ENCODE data around the gene MRPL53.

Gene MRPL53

GRCh38 chr2:74472086-74472944 is at the start of gene MRPL53:
Gene MRPL53, minus strand, starts transcription at chr2:74472680. Its CDS starts 20 bp downstream, at chr2:74472660.
- peak; percentile 84 to 91 for DNase-seq (ENCODE audit: extremely low read depth in 1 of 2, low read depth in 1 of 2)

- DNase-seq (ENCODE audit: extremely low read depth in 1 of 2, low read depth in 1 of 2) = no peak
These were observed 44.2 kb upstream of the MRPL53 start for GRCh38 chr2:74516650-74517049.

- peak in 1 of 2 donors; percentile 71 for DNase-seq (ENCODE audit: extremely low read depth in 1 of 2, low read depth in 1 of 2)
These were observed 43.6 kb upstream of the MRPL53 start for GRCh38 chr2:74515981-74516633.

GRCh38 chr2:74515271-74515980 is 42.9 kb upstream of the MRPL53 start:
- DNase-seq (ENCODE audit: extremely low read depth in 1 of 2, low read depth in 1 of 2) = no peak

DNA sequence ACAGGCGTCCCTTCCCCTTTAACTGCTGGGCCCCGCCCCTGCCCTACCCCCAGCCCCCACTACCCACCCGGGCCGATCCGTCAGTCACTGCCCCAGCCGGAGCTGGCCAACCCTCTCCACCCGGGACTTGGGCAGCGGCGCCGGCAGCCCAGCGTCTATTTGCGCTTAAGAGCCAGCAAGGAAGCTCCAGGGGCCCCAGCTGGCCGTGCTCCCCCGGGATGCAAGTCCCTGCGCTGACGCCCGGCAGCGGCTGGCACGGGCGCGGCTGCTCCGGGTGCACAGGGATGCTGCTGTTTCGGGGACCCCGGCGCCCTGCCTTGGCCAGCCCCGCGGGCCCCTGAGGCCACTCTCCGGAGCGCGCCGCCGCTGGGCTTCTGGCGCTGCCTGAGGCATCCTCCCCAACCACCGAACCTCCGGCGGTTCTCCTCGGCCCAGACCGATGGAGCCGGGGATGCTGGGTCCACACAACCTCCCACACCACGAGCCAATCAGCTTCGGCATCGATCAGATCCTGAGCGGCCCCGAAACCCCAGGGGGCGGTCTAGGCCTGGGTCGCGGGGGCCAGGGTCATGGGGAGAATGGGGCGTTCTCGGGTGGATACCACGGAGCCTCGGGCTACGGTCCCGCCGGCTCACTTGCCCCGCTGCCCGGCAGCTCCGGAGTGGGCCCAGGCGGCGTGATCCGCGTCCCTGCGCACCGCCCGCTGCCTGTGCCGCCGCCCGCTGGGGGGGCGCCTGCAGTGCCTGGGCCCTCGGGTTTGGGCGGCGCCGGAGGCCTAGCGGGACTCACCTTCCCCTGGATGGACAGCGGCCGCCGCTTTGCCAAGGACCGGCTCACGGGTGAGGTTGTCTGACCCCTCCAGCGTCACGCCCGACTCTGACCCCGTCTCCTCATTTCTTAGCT is 42.1 kb upstream of the MRPL53 start, which contains the start of gene TLX2:
Gene TLX2 (plus strand): TSS at position 83 of the 903 bp plus-strand sequence. CDS start 357 bp downstream, at position 440.
- no peak for DNase-seq (ENCODE audit: extremely low read depth in 1 of 2, low read depth in 1 of 2)

- DNase-seq (ENCODE audit: extremely low read depth in 1 of 2, low read depth in 1 of 2) = no peak
These were observed 41.3 kb upstream of the MRPL53 start for GRCh38 chr2:74513605-74514367.

- DNase-seq (ENCODE audit: extremely low read depth in 1 of 2, low read depth in 1 of 2) = no peak
These were observed 40.5 kb upstream of the MRPL53 start for GRCh38 chr2:74512744-74513604.

- no peak for DNase-seq (ENCODE audit: extremely low read depth in 1 of 2, low read depth in 1 of 2)
These were observed 38.9 kb upstream of the MRPL53 start for GRCh38 chr2:74511104-74511989.

DNA sequence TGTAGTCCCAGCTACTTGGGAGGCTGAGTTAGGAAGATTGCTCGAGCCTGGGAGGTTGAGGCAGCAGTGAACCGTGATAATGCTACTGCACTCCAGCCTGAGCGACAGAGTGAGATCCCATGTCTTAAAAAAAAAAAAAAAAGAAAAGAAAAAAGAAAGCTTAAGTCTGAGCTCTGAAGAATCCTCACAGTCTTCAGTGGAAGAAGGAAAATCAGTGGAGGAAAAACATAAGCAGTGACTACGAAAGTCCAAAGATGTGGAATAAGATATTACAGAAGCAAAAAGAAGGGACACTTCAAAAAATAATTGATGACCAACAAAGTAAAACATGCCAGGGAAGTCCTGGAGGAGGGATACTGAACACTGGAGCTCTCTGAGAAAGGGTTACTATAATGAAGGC is 37.8 kb upstream of the MRPL53 start:
- no peak for DNase-seq (ENCODE audit: extremely low read depth in 1 of 2, low read depth in 1 of 2)

DNA sequence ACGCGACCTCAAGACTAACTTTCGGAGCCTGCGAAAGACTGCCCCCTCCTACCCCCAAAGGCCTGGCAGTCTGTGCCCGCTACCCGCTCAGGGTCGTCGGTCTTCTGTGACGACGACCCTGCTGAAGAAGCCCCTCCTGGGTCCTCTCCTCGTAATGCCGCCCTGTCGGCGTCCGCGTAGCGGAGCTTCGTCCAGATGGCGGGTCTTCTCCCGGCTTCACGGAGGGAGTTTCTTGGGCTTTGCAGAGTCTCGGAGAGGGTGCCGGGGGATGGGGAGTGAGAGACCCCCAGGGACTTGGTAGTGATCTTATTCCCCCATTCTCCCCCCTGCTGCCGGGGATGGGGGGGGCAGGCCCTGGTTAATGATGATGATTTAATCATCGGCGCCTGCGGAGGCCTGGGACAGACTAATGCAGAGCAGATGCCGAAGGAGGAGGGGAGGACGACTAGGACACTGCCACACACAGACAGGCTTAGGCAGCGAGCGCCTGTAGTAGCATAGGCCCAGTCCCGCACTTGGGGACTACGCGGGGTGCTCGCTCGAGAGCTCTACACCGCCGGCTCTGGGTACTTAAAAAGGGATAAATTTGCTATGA is 35.5 kb upstream of the MRPL53 start:
- no peak for DNase-seq (ENCODE audit: extremely low read depth in 1 of 2, low read depth in 1 of 2)

DNA sequence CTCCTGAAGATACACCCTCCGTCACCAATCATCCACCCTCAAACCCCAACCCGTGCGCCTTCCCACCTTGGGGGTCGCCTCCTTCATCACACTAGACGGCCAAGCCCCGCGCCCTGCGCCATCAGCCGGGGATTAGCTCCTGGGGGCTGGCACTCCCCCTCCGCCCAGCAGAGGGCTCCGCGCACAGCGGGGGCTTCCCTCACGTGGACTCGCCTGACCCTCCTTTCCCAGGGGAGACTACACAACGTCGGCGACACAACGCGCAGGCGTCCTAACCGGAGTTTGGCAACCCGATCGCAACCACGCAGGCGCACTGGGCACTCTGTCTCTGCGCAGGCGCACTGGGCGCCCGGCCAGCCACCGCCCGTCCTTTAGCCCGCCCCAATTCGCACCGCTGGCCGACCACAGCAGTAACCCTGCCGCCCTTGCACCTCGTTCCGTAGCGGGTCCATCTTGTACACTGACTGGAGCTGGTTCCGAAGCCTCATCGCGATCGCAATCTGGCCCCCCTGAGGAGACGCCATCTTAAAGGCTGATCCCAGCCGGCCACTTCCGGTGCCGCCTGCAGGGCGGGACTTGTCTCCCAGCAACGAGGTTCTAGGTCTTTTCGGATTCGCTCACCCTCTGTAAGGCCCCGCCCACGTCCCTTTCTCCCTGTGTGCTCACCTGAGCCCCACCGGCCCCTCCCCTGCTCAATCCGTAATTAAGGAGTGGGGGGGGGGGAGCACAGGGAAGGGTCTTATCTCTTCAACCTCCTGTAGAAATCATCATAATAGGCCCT is 34.9 kb upstream of the MRPL53 start, which contains the start of gene PCGF1:
Gene PCGF1 (minus strand): TSS at position 551 of the 781 bp plus-strand sequence. CDS start 27 bp downstream, at position 524.
- DNase-seq (ENCODE audit: extremely low read depth in 1 of 2, low read depth in 1 of 2) = peak; percentile 96 to 98

DNA sequence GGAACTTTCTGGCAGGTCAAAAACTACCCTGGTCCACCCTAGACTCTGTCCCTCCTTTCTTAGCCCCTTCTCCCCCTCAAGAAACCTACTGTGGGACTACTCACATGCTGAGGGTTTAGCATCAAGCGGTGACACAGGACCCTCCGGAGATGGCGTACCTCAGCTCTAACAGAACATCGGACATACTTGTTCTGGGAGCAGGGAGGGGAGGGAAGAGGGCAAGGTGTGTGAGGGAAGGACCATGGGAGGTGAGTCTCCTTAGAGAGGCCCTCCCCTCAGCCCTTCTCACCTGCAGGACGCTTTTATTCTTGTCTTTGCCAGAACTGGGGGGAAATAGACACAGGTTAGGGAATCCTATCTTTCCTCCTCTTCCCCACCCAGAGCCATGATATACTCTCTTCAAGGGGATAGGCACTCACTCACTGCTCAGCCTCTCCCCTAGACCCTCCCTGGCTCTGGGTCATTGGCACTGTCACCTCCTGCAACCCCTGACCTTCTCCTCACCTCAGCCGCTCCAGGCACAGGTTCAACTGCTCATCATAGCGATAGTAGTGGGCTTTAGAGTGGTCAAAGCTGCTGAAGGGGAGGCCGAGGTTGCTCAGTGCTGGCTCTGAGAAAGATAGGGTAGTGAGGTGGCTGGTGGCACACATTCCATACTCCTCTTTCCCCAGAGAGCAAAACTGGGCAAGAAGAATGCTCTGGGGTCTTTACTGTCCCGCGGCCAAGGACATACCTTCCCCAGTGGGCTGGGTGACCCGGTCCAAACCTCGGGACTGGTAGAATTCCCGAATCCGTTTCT is 33.2 kb upstream of the MRPL53 start:
- no peak for DNase-seq (ENCODE audit: extremely low read depth in 1 of 2, low read depth in 1 of 2)

DNA sequence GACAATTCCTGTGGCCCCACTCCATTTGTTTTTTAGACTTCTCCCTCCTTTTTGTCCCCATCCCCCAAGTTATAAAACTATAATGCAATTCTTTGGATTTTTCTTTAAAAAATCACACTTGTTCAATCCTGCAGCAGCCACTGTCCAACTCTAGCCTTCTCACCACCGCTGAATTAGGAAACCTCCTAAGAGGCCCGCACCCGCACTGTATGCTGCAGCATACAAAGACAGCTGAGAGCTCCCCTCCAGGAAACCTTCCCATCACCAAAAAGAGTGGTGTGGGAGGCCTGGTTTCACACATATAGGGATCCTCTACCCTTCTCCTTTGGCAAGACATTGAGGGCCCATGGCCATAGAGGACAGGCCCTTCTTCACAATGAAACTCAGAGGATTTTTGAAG is 32.1 kb upstream of the MRPL53 start:
- DNase-seq (ENCODE audit: extremely low read depth in 1 of 2, low read depth in 1 of 2) = no peak

DNA sequence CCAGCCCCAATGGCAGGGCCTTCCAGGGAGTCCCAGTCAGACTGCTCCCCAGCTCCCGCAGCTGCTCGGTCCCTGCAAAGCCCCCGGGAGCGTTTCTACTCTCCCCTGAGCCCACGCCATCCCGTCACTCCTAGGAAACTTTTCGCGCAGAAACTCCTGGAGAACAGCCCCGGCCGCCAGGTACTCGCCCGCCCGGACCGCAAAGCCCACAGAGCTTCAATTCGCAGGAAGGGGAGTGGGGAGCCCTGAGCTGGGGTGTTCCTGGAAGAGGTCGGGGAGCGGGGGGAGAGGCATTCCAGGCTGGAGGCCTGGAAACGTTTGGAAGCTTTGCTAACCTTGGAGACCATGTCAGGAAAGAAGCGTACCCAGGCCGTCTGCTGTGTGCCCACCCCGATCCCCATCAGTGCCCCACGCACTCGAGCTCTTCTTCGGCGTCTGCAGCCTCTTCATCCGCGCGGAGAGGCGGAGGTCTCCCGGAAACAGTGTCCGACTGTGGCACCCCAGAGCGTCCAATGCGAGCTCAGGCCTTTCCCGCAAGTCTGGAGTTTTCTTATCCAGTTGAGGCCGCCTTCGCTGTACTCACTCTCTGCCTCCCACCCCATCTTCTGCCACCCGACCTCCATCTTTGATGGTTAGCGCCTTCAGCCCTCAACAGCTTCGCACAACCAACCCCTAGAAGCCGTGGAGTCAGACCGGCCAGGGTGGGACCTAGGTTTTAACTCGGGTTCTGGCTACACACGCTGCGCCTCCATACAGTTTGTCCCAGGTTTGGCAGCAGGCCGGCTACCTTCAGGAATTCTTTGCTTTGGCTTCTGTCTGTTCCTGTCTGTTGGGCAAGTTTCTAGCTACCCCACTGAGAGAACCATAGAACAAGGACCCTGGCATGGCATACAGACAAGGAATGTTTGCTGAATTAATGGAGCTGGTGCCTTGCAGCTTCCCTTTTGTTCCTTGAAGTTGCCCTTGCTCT is 31.3 kb upstream of the MRPL53 start:
- DNase-seq (ENCODE audit: extremely low read depth in 1 of 2, low read depth in 1 of 2) = no peak
